Smooth muscle cell (in vitro differentiated cells): Measurements from ENCODE around the gene PYGO2. TPM values are rescaled to one million over a fixed set of nuclear protein-coding genes. Genes with fewer than 3 reads are reported as not detected.

Experiments used
- DNase-seq: peaks from one replicate; lab custom pipeline; 2025; ENCODE audit not compliant: unreplicated experiment; lab: John Stamatoyannopoulos, UW
- H2AFZ ChIP-seq: fragments of 200-600 bp; sonication (generic); 2 replicates; pipeline ENCODE4 v1.6.0; 2016; ENCODE audit warnings: antibody characterized with exemption, low read depth, mild to moderate bottlenecking
- H3F3A ChIP-seq: fragments of 200-600 bp; sonication (generic); 2 replicates; pipeline ENCODE4 v1.6.0; 2017; ENCODE audit warnings: antibody characterized with exemption, low read depth
- H3K27ac ChIP-seq: fragments of 200-600 bp; sonication (generic); 2 replicates; pipeline ENCODE4 v1.5.1; 2016; ENCODE audit warnings: low read depth, mild to moderate bottlenecking
- H3K27me3 ChIP-seq: fragments of 200-600 bp; sonication (generic); 2 replicates; pipeline ENCODE4 v1.6.1; 2016; ENCODE audit warnings: low read depth, mild to moderate bottlenecking
- H3K36me3 ChIP-seq: fragments of 200-600 bp; sonication (generic); 2 replicates; pipeline ENCODE4 v1.5.1; 2016; ENCODE audit warnings: low read depth
- H3K4me1 ChIP-seq: fragments of 200-600 bp; sonication (generic); 2 replicates; pipeline ENCODE4 v1.5.1; 2016; ENCODE audit warnings: low read depth
- H3K4me2 ChIP-seq: fragments of 200-600 bp; sonication (generic); 2 replicates; pipeline ENCODE4 v1.6.0; 2016; ENCODE audit warnings: mild to moderate bottlenecking
- H3K4me3 ChIP-seq: fragments of 200-600 bp; sonication (generic); 2 replicates; pipeline ENCODE4 v1.5.1; 2016; ENCODE audit warnings: mild to moderate bottlenecking
- H3K79me2 ChIP-seq: fragments of 200-600 bp; sonication (generic); 2 replicates; pipeline ENCODE4 v1.6.0; 2016; ENCODE audit warnings: low read depth, mild to moderate bottlenecking
- H3K9ac ChIP-seq: fragments of 200-600 bp; sonication (generic); 2 replicates; pipeline ENCODE4 v1.6.0; 2016; ENCODE audit warnings: low read depth
- H3K9me3 ChIP-seq: fragments of 200-600 bp; sonication (generic); replicated peaks from 2 replicates; pipeline ENCODE4 v1.5.1; 2016; ENCODE audit warnings: low read depth
- H4K20me1 ChIP-seq: fragments of 200-600 bp; sonication (generic); 2 replicates; pipeline ENCODE4 v1.6.0; 2016; ENCODE audit warnings: low read depth
- CTCF ChIP-seq: fragments of 200-600 bp; sonication (generic); IDR thresholded peaks from 2 replicates; pipeline ENCODE4 v1.5.1; 2017; ENCODE audit warnings: borderline replicate concordance, mild to moderate bottlenecking, antibody characterized with exemption; ENCODE audit not compliant: insufficient read depth, poor library complexity, severe bottlenecking
- WGBS: methylation state at CpG from one replicate; pipeline ENCODE4 v1.1.7; 2016; ENCODE audit warnings: low lambda C conversion rate; 5-methylcytosine and 5-hydroxymethylcytosine counted together
- polyA plus RNA-seq: library from polyadenylated mRNA; unstranded; fragments of >200 nt; fragmentation: Nextera tagmentation; extraction: Ambion mirVana; gene quantifications from 2 replicates; pipeline ENCODE4 v1.2.1, GENCODE V29; 2016
- total RNA-seq: library from RNA; depleted of rRNA; stranded (reverse); fragments of >200 nt; gene quantifications from 2 replicates; pipeline ENCODE4 v1.2.3, GENCODE V29; 2014

PYGO2 gene
- total and polyA plus RNA-seq, 2 experiments from 2014 or later = 18.4 to 27.9 TPM

GRCh38 chr1:155009742-155010141, 48.2 kb upstream of the PYGO2 start:
- Histone ChIP-seq H3K27ac (no peak overlapping the region), H3K4me1 (peaks cover 33% of the 10 kb centered on the region), H4K20me1 (peaks cover 72% of the 10 kb centered on the region), H3F3A (no peaks in the 10 kb centered on the region), H3K4me3 (no peak overlapping the region), H3K36me3 (no peaks in the 10 kb centered on the region), H3K4me2 (no peak overlapping the region), H2AFZ (no peak overlapping the region), H3K9me3 (no peaks in the 10 kb centered on the region), H3K79me2 (peaks cover 26% of the 10 kb centered on the region), H3K9ac (no peak overlapping the region), H3K27me3 (no peaks in the 10 kb centered on the region)
- 98% methylated on average over 5 of the region's 5 CpGs for WGBS
- no peak for TF ChIP-seq CTCF
- no peak for DNase-seq

- Histone ChIP-seq H3K79me2 (peaks cover 31% of the 10 kb centered on the region), H3K4me3 (no peak overlapping the region), H3K36me3 (no peaks in the 10 kb centered on the region), H3K4me1 (peaks cover 38% of the 10 kb centered on the region), H4K20me1 (peaks cover 72% of the 10 kb centered on the region), H3K27ac (no peak overlapping the region), H3F3A (no peaks in the 10 kb centered on the region), H2AFZ (no peak overlapping the region), H3K9me3 (no peaks in the 10 kb centered on the region), H3K4me2 (no peak overlapping the region), H3K9ac (no peak overlapping the region), H3K27me3 (no peaks in the 10 kb centered on the region)
- no peak for DNase-seq
- TF ChIP-seq CTCF = no peak
- no CpG with 5 or more reads among the region's 12 CpGs for WGBS
Measured at GRCh38 chr1:155009221-155009711, 47.7 kb upstream of the PYGO2 start.

- no peak overlapping the region for H2AFZ ChIP-seq
- H3K9ac ChIP-seq = no peak overlapping the region
- peaks cover 41% of the 10 kb centered on the region for H3K4me1 ChIP-seq
- no peaks in the 10 kb centered on the region for H3K36me3 ChIP-seq
- no peak for DNase-seq
- 82% methylated on average over 11 of the region's 16 CpGs for WGBS
- no peak overlapping the region for H3K27ac ChIP-seq
- no peak overlapping the region for H3K4me3 ChIP-seq
- TF ChIP-seq CTCF = no peak
- H3K79me2 ChIP-seq = peaks cover 41% of the 10 kb centered on the region
- H3K27me3 ChIP-seq = no peaks in the 10 kb centered on the region
- H3F3A ChIP-seq = no peaks in the 10 kb centered on the region
- H3K4me2 ChIP-seq = no peak overlapping the region
- H3K9me3 ChIP-seq = no peaks in the 10 kb centered on the region
- peaks cover 65% of the 10 kb centered on the region for H4K20me1 ChIP-seq
Measured at GRCh38 chr1:155008015-155008941, 46.7 kb upstream of the PYGO2 start.
